Liver (tissue), 9 donors: Measurements from ENCODE around the gene KAT6B. TPM values are rescaled to one million over a fixed set of nuclear protein-coding genes. Genes with fewer than 3 reads are reported as not detected.

Source experiments
- DNase-seq: peaks from one replicate; pipeline ENCODE4 v3.0.0-alpha.2; 2017; ENCODE audit warnings: low spot score
- H3K27ac ChIP-seq, 2 donors: one replicate each; pipeline ENCODE4 v1.7.0; 2013; ENCODE audit warnings: inconsistent platforms in 2 of 2, low read length in 2 of 2, control low read depth in 1 of 2, low read depth in 1 of 2, mild to moderate bottlenecking in 1 of 2
- H3K27me3 ChIP-seq, 4 donors: one replicate each; pipeline versions ENCODE4 v1.6.1 to v1.7.0; 2013; ENCODE audit warnings: low read length in 3 of 4, inconsistent platforms in 1 of 4, mild to moderate bottlenecking in 1 of 4, moderate library complexity in 1 of 4; ENCODE audit not compliant: control insufficient read depth in 4 of 4, insufficient read depth in 4 of 4
- H3K36me3 ChIP-seq, 4 donors: one replicate each; pipeline versions ENCODE4 v1.6.1 to v1.7.0; 2013; ENCODE audit warnings: low read length in 3 of 4, mild to moderate bottlenecking in 3 of 4, low read depth in 1 of 4, moderate library complexity in 1 of 4; ENCODE audit not compliant: control insufficient read depth in 4 of 4, insufficient read depth in 3 of 4
- H3K4me1 ChIP-seq, 4 donors: one replicate each; pipeline versions ENCODE4 v1.6.1 to v1.7.0; 2013; ENCODE audit warnings: low read length in 3 of 4, mild to moderate bottlenecking in 3 of 4, moderate library complexity in 1 of 4; ENCODE audit not compliant: control insufficient read depth in 4 of 4, insufficient read depth in 4 of 4
- H3K4me3 ChIP-seq, 3 donors: one replicate each; pipeline versions ENCODE4 v1.6.1 to v1.7.0; 2013; ENCODE audit warnings: low read length in 3 of 3, control low read depth in 1 of 3, low read depth in 1 of 3, mild to moderate bottlenecking in 1 of 3
- H3K9ac ChIP-seq, 2 donors: one replicate each; pipeline ENCODE4 v1.7.0; 2013; ENCODE audit warnings: low read length in 2 of 2, mild to moderate bottlenecking in 2 of 2, moderate library complexity in 2 of 2, control low read depth in 1 of 2, low read depth in 1 of 2
- H3K9me3 ChIP-seq, 4 donors: one replicate each; pipeline versions ENCODE4 v1.6.1 to v1.7.0; 2013; ENCODE audit warnings: low read length in 3 of 4; ENCODE audit not compliant: control insufficient read depth in 4 of 4
- EGR1 ChIP-seq, 2 donors: IDR thresholded peaks; 2 replicates each; pipeline ENCODE4 v1.6.1; 2016 to 2018; ENCODE audit warnings: antibody characterized with exemption in 2 of 2, low read depth in 2 of 2
- FOXA1 ChIP-seq: IDR thresholded peaks from 2 replicates; pipeline ENCODE4 v1.6.1; 2016; ENCODE audit warnings: antibody characterized with exemption
- FOXA2 ChIP-seq: IDR thresholded peaks from 2 replicates; pipeline ENCODE4 v1.6.1; 2016; ENCODE audit warnings: antibody characterized with exemption
- GABPA ChIP-seq, 2 donors: IDR thresholded peaks in 1 of 2; conservative IDR thresholded peaks in 1 of 2; 2 replicates each; pipeline ENCODE4 v1.6.1; 2016; ENCODE audit warnings: antibody characterized with exemption in 2 of 2, mild to moderate bottlenecking in 1 of 2, moderate library complexity in 1 of 2
- HNF4A ChIP-seq, 2 donors: conservative IDR thresholded peaks; 2 replicates each; pipeline ENCODE4 v1.6.1; 2016; ENCODE audit warnings: antibody characterized with exemption in 2 of 2, mild to moderate bottlenecking in 2 of 2
- HNF4G ChIP-seq: IDR thresholded peaks from 2 replicates; pipeline ENCODE4 v1.6.1; 2016; ENCODE audit warnings: antibody characterized with exemption
- JUND ChIP-seq, 2 donors: IDR thresholded peaks; 2 replicates each; pipeline ENCODE4 v1.6.1; 2016; ENCODE audit warnings: antibody characterized with exemption in 2 of 2
- NR2F2 ChIP-seq: IDR thresholded peaks from 2 replicates; pipeline ENCODE4 v1.6.1; 2016; ENCODE audit warnings: antibody characterized with exemption
- RAD21 ChIP-seq, 2 donors: IDR thresholded peaks; 2 replicates each; pipeline ENCODE4 v1.6.1; 2016; ENCODE audit warnings: antibody characterized with exemption in 2 of 2, mild to moderate bottlenecking in 2 of 2
- RXRA ChIP-seq, 2 donors: IDR thresholded peaks; 2 replicates each; pipeline ENCODE4 v1.6.1; 2017 to 2018; ENCODE audit warnings: antibody characterized with exemption in 2 of 2, mild to moderate bottlenecking in 1 of 2
- SP1 ChIP-seq: IDR thresholded peaks from 2 replicates; pipeline ENCODE4 v1.6.1; 2018; ENCODE audit warnings: antibody characterized with exemption, mild to moderate bottlenecking
- TAF1 ChIP-seq: conservative IDR thresholded peaks from 2 replicates; pipeline ENCODE4 v1.6.1; 2016; ENCODE audit warnings: antibody characterized with exemption, mild to moderate bottlenecking
- YY1 ChIP-seq: IDR thresholded peaks from 2 replicates; pipeline ENCODE4 v1.6.1; 2016; ENCODE audit warnings: antibody characterized with exemption, mild to moderate bottlenecking
- polyA plus RNA-seq, 2 donors: library from polyadenylated mRNA; stranded (reverse) in 1 of 2; unstranded in 1 of 2; fragments of 200-250 nt in 1 of 2; fragments of >200 nt in 1 of 2; fragmentation: Nextera tagmentation in 1 of 2; extraction: Ambion mirVana in 1 of 2; gene quantifications; one replicate each; pipeline versions ENCODE4 v1.2.1 to v1.2.3, GENCODE V29; 2013 to 2015
- total RNA-seq, 2 donors: library from RNA; depleted of rRNA; stranded (reverse); fragments of >200 nt; gene quantifications; one replicate each; pipeline ENCODE4 v1.2.3, GENCODE V29; 2014
- TF ChIP-seq, protein P1 (sequence below): IDR thresholded peaks from 2 replicates; pipeline ENCODE4 v1.6.1; 2016; ENCODE audit warnings: antibody characterized with exemption
- TF ChIP-seq, protein P2 (sequence below): fragments of 150-350 bp; IDR thresholded peaks from 2 replicates; pipeline ENCODE4 v1.5.1; 2017; ENCODE audit warnings: improper control_type of control experiment, low read depth, low read length; ENCODE audit not compliant: missing input control
- TF ChIP-seq, protein P3 (sequence below): IDR thresholded peaks from 2 replicates; pipeline ENCODE4 v1.6.1; 2016; ENCODE audit warnings: antibody characterized with exemption, mild to moderate bottlenecking
- TF ChIP-seq, protein P4 (sequence below): IDR thresholded peaks from 2 replicates; pipeline ENCODE4 v1.6.1; 2016; ENCODE audit warnings: antibody characterized with exemption
- TF ChIP-seq, protein P5 (sequence below): IDR thresholded peaks from 2 replicates; pipeline ENCODE4 v1.6.1; 2016; ENCODE audit warnings: antibody characterized with exemption
- donor health status: healthy.
- donor health status: healthy.
- donor health status: healthy.
- donor health status: healthy.
- donor health status: healthy.

KAT6B gene
- total and polyA plus RNA-seq, 4 donors: 2.0 to 21.2 (median 8.8) TPM

DNA sequence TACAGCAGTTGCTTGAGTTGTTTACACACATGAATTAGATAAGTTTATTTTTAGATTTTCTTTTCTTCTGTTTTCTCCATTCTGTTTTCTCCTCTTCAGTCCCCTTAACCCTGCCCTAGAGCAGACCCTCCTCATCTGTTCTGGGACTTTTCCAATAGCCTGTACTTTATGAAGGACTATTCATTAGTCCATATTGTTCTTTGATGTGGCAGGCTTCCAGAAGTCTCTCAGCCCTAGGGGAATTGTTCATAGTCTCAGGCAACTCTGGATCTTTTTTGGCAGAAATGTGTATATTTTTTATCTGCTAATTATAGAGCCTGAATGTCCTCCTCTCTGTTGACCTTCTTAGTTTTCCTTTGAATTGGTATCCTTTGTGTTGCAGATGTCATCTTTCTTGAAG, 25.4 kb downstream of the KAT6B start:
- no peak overlapping the region for H3K27ac ChIP-seq
- peaks cover 0 to 6% (median 5%) of the 10 kb centered on the region in 4 donors for H3K4me1 ChIP-seq

More for the DNA sequence above, 25.4 kb downstream of the KAT6B start:
- Histone ChIP-seq H3K9me3 (no peaks in the 10 kb centered on the region), H3K9ac (no peak overlapping the region), H3K36me3 (peaks cover 0 to 5% (median 0%) of the 10 kb centered on the region in 4 donors), H3K4me3 (no peak overlapping the region), H3K27me3 (no peaks in the 10 kb centered on the region)
- TF ChIP-seq, protein P1, sequence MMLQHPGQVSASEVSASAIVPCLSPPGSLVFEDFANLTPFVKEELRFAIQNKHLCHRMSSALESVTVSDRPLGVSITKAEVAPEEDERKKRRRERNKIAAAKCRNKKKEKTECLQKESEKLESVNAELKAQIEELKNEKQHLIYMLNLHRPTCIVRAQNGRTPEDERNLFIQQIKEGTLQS: no peak
- TF ChIP-seq, protein P2, sequence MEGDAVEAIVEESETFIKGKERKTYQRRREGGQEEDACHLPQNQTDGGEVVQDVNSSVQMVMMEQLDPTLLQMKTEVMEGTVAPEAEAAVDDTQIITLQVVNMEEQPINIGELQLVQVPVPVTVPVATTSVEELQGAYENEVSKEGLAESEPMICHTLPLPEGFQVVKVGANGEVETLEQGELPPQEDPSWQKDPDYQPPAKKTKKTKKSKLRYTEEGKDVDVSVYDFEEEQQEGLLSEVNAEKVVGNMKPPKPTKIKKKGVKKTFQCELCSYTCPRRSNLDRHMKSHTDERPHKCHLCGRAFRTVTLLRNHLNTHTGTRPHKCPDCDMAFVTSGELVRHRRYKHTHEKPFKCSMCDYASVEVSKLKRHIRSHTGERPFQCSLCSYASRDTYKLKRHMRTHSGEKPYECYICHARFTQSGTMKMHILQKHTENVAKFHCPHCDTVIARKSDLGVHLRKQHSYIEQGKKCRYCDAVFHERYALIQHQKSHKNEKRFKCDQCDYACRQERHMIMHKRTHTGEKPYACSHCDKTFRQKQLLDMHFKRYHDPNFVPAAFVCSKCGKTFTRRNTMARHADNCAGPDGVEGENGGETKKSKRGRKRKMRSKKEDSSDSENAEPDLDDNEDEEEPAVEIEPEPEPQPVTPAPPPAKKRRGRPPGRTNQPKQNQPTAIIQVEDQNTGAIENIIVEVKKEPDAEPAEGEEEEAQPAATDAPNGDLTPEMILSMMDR: no peak
- TF ChIP-seq SP1 (no peak), GABPA (IDR thresholded peaks at IDR 0.05 in 1 of 2, conservative IDR thresholded peaks at IDR 0.05 in 1 of 2) (no peak), FOXA2 (no peak), YY1 (no peak), JUND (IDR thresholded peaks at IDR 0.05) (no peak), EGR1 (IDR thresholded peaks at IDR 0.05; ENCODE audit: low read depth in 2 of 2) (no peak), NR2F2 (no peak), HNF4G (no peak), FOXA1 (no peak), RXRA (IDR thresholded peaks at IDR 0.05) (no peak), RAD21 (IDR thresholded peaks at IDR 0.05) (no peak), HNF4A (conservative IDR thresholded peaks at IDR 0.05) (no peak), TAF1 (no peak)
- TF ChIP-seq, protein P3, sequence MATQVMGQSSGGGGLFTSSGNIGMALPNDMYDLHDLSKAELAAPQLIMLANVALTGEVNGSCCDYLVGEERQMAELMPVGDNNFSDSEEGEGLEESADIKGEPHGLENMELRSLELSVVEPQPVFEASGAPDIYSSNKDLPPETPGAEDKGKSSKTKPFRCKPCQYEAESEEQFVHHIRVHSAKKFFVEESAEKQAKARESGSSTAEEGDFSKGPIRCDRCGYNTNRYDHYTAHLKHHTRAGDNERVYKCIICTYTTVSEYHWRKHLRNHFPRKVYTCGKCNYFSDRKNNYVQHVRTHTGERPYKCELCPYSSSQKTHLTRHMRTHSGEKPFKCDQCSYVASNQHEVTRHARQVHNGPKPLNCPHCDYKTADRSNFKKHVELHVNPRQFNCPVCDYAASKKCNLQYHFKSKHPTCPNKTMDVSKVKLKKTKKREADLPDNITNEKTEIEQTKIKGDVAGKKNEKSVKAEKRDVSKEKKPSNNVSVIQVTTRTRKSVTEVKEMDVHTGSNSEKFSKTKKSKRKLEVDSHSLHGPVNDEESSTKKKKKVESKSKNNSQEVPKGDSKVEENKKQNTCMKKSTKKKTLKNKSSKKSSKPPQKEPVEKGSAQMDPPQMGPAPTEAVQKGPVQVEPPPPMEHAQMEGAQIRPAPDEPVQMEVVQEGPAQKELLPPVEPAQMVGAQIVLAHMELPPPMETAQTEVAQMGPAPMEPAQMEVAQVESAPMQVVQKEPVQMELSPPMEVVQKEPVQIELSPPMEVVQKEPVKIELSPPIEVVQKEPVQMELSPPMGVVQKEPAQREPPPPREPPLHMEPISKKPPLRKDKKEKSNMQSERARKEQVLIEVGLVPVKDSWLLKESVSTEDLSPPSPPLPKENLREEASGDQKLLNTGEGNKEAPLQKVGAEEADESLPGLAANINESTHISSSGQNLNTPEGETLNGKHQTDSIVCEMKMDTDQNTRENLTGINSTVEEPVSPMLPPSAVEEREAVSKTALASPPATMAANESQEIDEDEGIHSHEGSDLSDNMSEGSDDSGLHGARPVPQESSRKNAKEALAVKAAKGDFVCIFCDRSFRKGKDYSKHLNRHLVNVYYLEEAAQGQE: no peak
- TF ChIP-seq, protein P4, sequence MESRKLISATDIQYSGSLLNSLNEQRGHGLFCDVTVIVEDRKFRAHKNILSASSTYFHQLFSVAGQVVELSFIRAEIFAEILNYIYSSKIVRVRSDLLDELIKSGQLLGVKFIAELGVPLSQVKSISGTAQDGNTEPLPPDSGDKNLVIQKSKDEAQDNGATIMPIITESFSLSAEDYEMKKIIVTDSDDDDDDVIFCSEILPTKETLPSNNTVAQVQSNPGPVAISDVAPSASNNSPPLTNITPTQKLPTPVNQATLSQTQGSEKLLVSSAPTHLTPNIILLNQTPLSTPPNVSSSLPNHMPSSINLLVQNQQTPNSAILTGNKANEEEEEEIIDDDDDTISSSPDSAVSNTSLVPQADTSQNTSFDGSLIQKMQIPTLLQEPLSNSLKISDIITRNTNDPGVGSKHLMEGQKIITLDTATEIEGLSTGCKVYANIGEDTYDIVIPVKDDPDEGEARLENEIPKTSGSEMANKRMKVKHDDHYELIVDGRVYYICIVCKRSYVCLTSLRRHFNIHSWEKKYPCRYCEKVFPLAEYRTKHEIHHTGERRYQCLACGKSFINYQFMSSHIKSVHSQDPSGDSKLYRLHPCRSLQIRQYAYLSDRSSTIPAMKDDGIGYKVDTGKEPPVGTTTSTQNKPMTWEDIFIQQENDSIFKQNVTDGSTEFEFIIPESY: no peak
- TF ChIP-seq, protein P5, sequence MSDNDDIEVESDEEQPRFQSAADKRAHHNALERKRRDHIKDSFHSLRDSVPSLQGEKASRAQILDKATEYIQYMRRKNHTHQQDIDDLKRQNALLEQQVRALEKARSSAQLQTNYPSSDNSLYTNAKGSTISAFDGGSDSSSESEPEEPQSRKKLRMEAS: no peak
- DNase-seq: no peak
